CD1c-positive myeloid dendritic cell (primary cell): Measurements from ENCODE around the gene OCIAD1.

Source experiments
- DNase-seq: peaks from one replicate; pipeline ENCODE4 v3.0.0-alpha.2; 2016; ENCODE audit errors: extremely low spot score

The OCIAD1 gene

DNA sequence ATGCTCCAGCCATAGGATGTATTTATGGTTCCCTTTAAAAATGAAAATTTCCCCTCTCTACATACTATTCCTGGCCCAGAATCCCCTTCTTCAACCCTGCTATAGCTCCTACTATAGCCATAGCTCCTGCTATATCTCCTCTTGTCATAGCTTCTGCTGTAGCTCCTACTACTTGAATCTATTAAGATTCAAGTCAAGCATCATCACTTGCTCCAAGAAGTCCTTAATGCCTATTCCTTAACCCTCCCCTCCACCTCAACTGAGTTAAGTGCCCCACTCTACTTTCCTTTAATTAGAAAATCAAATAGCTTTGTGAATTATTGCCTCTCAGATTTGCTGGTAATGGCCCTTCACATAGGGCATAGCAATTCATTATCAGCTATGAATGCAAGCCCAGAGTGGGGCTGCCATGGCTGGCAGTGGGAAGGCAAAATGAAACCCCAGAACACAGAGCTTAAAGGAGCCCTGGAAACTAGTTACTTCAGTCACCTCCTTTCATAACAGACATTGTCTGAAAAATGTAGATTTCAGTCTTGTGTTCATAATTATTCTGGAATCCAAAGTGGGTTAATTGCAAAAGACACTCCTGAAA is 60.2 kb downstream of the OCIAD1 start:
- no peak for DNase-seq

DNA sequence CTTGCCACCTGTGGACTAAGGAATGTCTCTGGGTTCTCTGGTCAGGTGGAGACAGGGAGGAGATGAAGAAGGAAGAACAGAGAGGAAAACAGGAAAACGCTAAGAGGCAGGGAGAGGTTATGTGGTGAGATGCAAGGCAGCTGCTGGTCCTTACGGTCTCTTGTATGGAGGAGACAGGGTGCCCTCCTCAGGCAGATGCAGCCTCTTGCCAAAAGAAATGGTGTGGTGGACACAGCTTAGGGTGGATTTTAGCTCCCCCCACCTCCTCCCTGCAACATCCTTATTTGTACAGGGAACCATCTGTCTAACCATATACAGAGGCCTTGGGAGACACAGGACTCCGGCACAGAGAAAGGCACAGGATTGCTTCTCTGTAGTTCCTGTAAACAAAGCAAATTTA is 66.0 kb downstream of the OCIAD1 start:
- no peak for DNase-seq

- peak; percentile 45 for DNase-seq
Observed at GRCh38 chr4:48898733-48899431, 68.0 kb downstream of the OCIAD1 start.

DNA sequence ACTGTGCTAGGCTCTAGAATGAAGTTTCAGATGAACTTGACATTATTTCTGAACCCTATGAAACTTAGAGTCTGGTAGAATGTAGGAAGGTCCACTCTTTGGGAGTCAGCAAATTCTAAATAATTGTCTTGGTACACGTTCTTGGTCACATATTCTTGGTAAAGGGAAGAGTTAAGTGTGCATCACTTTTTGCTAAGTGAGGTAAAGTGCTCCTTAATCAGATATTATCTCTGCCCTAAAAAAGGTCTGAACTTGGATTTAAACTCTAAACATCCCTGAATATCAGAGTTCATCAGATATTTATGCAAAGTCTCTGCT is 68.5 kb downstream of the OCIAD1 start:
- DNase-seq: no peak

DNA sequence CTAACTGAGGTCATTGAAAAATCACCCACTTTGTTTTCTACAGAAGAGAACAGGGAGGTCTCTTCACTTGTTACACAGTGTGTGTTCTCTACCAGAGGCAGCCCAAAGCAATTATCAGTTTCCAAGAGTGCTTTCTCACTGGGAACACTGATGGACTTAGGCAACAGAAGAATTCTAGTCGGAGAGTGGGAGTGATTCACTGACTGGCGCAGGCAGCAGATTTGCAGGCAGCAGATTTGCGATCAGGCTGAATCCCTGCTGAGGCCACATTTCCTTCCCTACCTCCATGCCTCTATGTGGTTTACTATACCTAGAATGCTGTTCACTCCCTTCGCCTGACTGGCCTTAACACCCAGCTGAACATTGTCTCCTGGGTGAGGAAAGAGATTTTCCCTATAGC is 69.1 kb downstream of the OCIAD1 start:
- DNase-seq: no peak

- no peak for DNase-seq
Observed at GRCh38 chr4:48901196-48901595, 70.3 kb downstream of the OCIAD1 start.

- no peak for DNase-seq
Observed at GRCh38 chr4:48902266-48902665, 71.4 kb downstream of the OCIAD1 start.

DNA sequence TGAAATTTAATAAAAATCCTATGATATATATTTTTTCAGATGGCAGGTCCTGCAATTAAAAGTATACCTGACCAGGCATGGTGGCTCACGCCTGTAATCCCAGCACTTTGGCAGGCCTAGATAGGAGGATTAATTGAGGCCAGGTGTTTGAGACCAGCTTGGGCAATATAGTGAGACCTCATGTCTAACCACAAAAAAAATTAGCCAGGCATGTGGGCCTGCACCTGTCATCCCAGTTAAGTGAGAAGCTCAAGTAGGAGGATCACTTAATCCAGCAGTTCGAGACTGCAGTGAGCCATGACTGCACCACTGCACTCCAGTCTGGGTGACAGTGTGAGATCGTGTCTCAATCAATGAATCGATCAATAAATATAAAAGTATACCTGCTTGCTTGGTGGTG is 73.2 kb downstream of the OCIAD1 start:
- no peak for DNase-seq

- no peak for DNase-seq
Observed at GRCh38 chr4:48904541-48905142, 73.8 kb downstream of the OCIAD1 start.

- no peak for DNase-seq
Observed at GRCh38 chr4:48905363-48906015, 74.6 kb downstream of the OCIAD1 start.

DNA sequence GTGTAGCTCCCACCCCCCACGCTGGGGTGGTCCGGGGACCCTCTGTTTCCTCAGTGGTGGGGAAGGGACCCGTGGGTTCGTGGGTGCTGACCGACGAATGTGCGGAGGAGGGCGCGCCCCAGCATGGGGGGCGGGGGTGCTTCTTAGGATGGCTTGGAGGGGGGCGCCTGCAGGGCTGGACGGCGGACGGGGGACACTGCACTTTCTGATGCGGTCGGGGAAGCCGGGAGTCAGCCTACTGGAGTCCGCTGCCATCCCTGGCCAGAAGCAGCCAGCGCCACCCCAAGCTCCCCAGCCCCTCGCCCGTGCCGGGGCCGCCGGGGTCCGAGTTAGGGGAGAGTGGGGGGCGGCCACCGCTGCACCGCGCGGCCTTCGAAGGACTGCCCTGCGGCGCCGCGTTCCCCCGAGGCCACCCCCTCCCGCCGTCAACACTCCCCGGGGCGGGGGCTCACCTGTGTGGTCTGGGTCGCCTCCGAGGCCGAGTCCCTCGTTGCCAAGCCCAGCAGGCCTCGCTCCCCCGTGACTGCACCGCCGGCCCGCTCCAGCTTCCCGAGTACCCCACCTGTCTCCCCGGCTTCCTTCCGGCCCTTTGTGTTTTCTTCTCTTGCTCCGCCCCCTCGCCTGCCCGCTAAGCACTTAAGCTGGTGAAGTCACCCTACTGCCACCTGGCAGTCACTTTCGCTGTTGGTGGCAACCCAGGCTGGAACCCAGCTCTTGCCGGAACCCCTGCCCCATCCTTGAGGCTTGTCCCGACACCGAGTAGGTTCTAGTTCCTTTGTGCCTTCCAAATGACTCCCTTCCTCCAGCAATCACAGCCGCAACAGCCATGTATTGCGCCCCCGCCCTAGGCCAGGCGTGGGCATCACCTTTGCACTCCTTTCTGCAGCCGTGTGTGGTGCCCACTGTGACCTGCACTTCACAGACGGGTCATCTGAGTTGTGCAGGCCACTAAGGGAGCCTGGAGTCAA is 75.6 kb downstream of the OCIAD1 start, which contains the start of gene OCIAD2:
OCIAD2 (minus strand) TSS at position 569 of the 968 bp plus-strand sequence. CDS start 2,225 bp downstream, outside the sequence.
- peak; percentile 58 for DNase-seq

- DNase-seq: no peak
Observed at GRCh38 chr4:48907706-48908477, 77.0 kb downstream of the OCIAD1 start.

DNA sequence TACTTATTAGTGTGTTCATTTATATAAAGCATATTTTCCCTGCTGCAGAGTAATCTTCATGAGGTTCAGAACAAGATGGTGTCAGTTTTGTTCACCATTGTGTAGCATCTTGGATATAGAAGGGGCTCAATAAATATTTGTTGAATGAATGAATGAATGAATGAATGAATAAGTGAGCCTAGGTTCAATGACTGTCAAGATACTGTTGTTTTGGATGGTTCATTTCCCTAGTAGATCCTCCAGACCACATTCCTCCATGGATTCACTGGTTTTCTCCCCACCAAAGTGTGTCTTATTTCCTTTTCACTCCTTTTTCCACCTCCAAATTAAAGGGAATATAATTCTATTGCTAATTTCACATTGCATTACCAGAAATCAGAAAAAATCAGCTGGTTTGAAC is 77.8 kb downstream of the OCIAD1 start:
- no peak for DNase-seq

DNA sequence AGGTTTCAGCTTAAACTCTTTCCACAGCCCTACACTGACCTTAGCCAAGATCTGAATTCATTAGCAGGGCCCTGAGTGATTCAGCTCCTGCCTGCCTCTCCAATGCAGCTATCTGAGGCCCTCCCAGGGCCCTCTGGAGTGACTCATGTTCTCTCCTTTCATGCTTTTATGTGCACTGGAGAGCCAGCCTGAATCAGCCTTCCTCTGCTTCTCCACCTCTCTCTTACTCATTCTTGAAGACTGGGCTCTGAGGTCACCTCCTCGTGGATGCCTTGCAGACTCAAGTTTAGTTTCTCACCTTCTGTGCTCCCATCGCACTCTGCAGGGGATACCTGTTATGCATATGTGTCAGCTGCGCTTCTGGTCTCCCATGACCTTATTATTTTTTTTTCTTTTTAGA is 78.8 kb downstream of the OCIAD1 start:
- no peak for DNase-seq

DNA sequence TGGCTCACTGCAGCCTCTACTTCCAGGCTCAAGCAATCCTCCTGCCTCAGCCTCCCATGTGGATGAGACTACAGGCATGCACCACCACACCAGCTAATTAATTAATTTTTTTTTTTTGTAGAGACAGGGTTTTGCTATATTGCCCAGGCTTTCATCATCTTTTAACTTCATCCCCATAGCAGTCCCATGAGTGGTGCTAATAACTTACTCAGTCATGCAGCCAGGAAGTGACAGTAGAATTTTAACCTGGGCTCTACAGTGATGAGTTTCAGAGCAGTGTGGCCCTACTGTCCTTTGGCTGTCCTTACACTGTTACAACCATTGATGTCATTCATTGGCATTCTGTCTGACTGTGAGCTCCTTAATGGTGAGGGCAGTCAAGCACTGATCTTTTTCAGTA is 79.6 kb downstream of the OCIAD1 start:
- DNase-seq: no peak
